ENCODE measurements around the gene KDSR. TPM values are rescaled to one million over a fixed set of nuclear protein-coding genes. Genes with fewer than 3 reads are reported as not detected.

Gene KDSR
- polyA plus RNA-seq, 3 donors: 9.6 to 38.5 (median 29.9) TPM

GRCh38 chr18:63326011-63326410 lies 41.0 kb downstream of the KDSR start:
- Mint-ChIP-seq H3K36me3 (peaks cover 8 to 10% of the 10 kb centered on the region in 2 donors), H3K9me3 (no peaks in the 10 kb centered on the region), H3K4me1 (peaks cover 19% of the 10 kb centered on the region), H3K27ac (no peak overlapping the region), H3K27me3 (ENCODE audit: low read depth in 3 of 3) (peaks cover 0 to 5% (median 2%) of the 10 kb centered on the region in 3 donors), H3K4me3 (no peak overlapping the region)
- Histone ChIP-seq H4K20me1 (ENCODE audit: insufficient read depth, low read length) (no peaks in the 10 kb centered on the region), H3K4me2 (replicated peaks; ENCODE audit: extremely low read depth, low read length, poor library complexity, severe bottlenecking) (no peak overlapping the region), H3K9me3 (replicated peaks in 1 of 2; ENCODE audit: control insufficient read depth in 1 of 2, insufficient read depth in 1 of 2, low read length in 2 of 2) (no peaks in the 10 kb centered on the region), H3K79me2 (ENCODE audit: insufficient read depth, low read length) (no peaks in the 10 kb centered on the region), H3K9ac (ENCODE audit: insufficient read depth, low read length, poor library complexity, severe bottlenecking) (no peak overlapping the region), H3K27ac (ENCODE audit: low read depth in 1 of 2, low read length in 2 of 2) (no peak overlapping the region), H3K4me3 (replicated peaks in 1 of 3; ENCODE audit: low read depth in 2 of 3, low read length in 3 of 3) (no peak overlapping the region), H3K4me1 (ENCODE audit: control insufficient read depth in 1 of 2, insufficient read depth in 2 of 2, low read length in 2 of 2) (peaks cover 20% of the 10 kb centered on the region in 2 donors), H2AFZ (ENCODE audit: insufficient read depth, low read depth, low read length, poor library complexity, severe bottlenecking) (no peak overlapping the region), H3K27me3 (ENCODE audit: control insufficient read depth in 2 of 2, insufficient read depth in 2 of 2, low read length in 2 of 2) (no peaks in the 10 kb centered on the region), H3K36me3 (replicated peaks in 1 of 2; ENCODE audit: control insufficient read depth in 1 of 2, insufficient read depth in 2 of 2, low read length in 2 of 2) (peaks cover 0 to 10% of the 10 kb centered on the region in 2 donors)
- no peak for TF ChIP-seq CTCF (IDR thresholded peaks at IDR 0.05)
- WGBS (ENCODE audit: insufficient coverage): 94% methylated on average over 5 of the region's 5 CpGs
- intact Hi-C loops (cut with micrococcal nuclease): loop anchor here in 1 of 2 donors (10.0 kb wide), 1 partner anchor 311 kb away; no protein-coding TSS in a partner anchor
- no peak for DNase-seq

GRCh38 chr18:63325086-63325686 lies 41.8 kb downstream of the KDSR start:
- no peak overlapping the region for H3K4me2 ChIP-seq (replicated peaks; ENCODE audit: extremely low read depth, low read length, poor library complexity, severe bottlenecking)
- H3K36me3 ChIP-seq (replicated peaks in 1 of 2; ENCODE audit: control insufficient read depth in 1 of 2, insufficient read depth in 2 of 2, low read length in 2 of 2): peaks cover 0 to 1% of the 10 kb centered on the region in 2 donors
- no peak overlapping the region for H2AFZ ChIP-seq (ENCODE audit: insufficient read depth, low read depth, low read length, poor library complexity, severe bottlenecking)
- Mint-ChIP-seq H3K36me3 (peaks cover 1 to 4% of the 10 kb centered on the region in 2 donors), H3K4me1 (peaks cover 21% of the 10 kb centered on the region), H3K9me3 (no peaks in the 10 kb centered on the region), H3K4me3 (no peak overlapping the region), H3K27me3 (ENCODE audit: low read depth in 3 of 3) (peaks cover 0 to 8% (median 2%) of the 10 kb centered on the region in 3 donors), H3K27ac (no peak overlapping the region)
- no peaks in the 10 kb centered on the region for H3K79me2 ChIP-seq (ENCODE audit: insufficient read depth, low read length)
- H3K9ac ChIP-seq (ENCODE audit: insufficient read depth, low read length, poor library complexity, severe bottlenecking): no peak overlapping the region
- intact Hi-C loops (cut with micrococcal nuclease): loop anchor here in 1 of 2 donors (10.0 kb wide), 1 partner anchor 310 kb away; no protein-coding TSS in a partner anchor
- WGBS (ENCODE audit: insufficient coverage): 94% methylated on average over 6 of the region's 11 CpGs
- H3K4me1 ChIP-seq (ENCODE audit: control insufficient read depth in 1 of 2, insufficient read depth in 2 of 2, low read length in 2 of 2): peaks cover 25 to 26% of the 10 kb centered on the region in 2 donors
- no peaks in the 10 kb centered on the region for H3K9me3 ChIP-seq (replicated peaks in 1 of 2; ENCODE audit: control insufficient read depth in 1 of 2, insufficient read depth in 1 of 2, low read length in 2 of 2)
- H3K4me3 ChIP-seq (replicated peaks in 1 of 3; ENCODE audit: low read depth in 2 of 3, low read length in 3 of 3): no peak overlapping the region
- H3K27me3 ChIP-seq (ENCODE audit: control insufficient read depth in 2 of 2, insufficient read depth in 2 of 2, low read length in 2 of 2): no peaks in the 10 kb centered on the region
- H3K27ac ChIP-seq (ENCODE audit: low read depth in 1 of 2, low read length in 2 of 2): no peak overlapping the region
- TF ChIP-seq CTCF (IDR thresholded peaks at IDR 0.05): no peak
- no peak for DNase-seq
- H4K20me1 ChIP-seq (ENCODE audit: insufficient read depth, low read length): no peaks in the 10 kb centered on the region

Measured in CD14-positive monocyte (primary cell).